Common myeloid progenitor, CD34-positive (primary cell): Measurements from ENCODE around the gene TMEM116.

Source experiments
- CTCF ChIA-PET: fragments of 350-600 bp; sonication (Branson Sonifier 250); formaldehyde crosslinking; loops from one replicate; lab custom pipeline; 2021; ENCODE audit warnings: antibody characterized with exemption; lab: Charles Lee
- POLR2A ChIA-PET: fragments of 350-600 bp; sonication (Branson Sonifier 250); formaldehyde crosslinking; loops from one replicate; lab custom pipeline; 2021; ENCODE audit warnings: antibody characterized with exemption; lab: Charles Lee
- DNase-seq, 3 donors: peaks; one replicate each; pipeline versions ENCODE4 v3.0.0 to v3.0.0-alpha.2; 2013
- H3K27ac ChIP-seq, 2 experiments: 1 replicate in 1 of 2; 2 replicates in 1 of 2; pipeline ENCODE4 v1.7.0; 2013; ENCODE audit warnings: inconsistent platforms in 2 of 2, low read length in 2 of 2, mild to moderate bottlenecking in 2 of 2, low read depth in 1 of 2, moderate library complexity in 1 of 2; ENCODE audit not compliant: severe bottlenecking in 2 of 2, insufficient read depth in 1 of 2, poor library complexity in 1 of 2
- H3K27me3 ChIP-seq, 5 experiments: replicated peaks in 2 of 5; 1 replicate in 3 of 5; 2 replicates in 2 of 5; pipeline versions ENCODE4 v1.6.1 to v1.7.0; 2013; ENCODE audit warnings: low read length in 4 of 5, mild to moderate bottlenecking in 2 of 5, moderate library complexity in 2 of 5, inconsistent platforms in 1 of 5; ENCODE audit not compliant: insufficient read depth in 5 of 5, control insufficient read depth in 4 of 5
- H3K36me3 ChIP-seq, 4 experiments: 1 replicate in 2 of 4; 2 replicates in 2 of 4; pipeline versions ENCODE4 v1.6.1 to v1.7.0; 2013; ENCODE audit warnings: low read length in 3 of 4, control low read depth in 1 of 4, mild to moderate bottlenecking in 1 of 4; ENCODE audit not compliant: control insufficient read depth in 4 of 4, insufficient read depth in 4 of 4
- H3K4me1 ChIP-seq, 4 experiments: 1 replicate in 3 of 4; 2 replicates in 1 of 4; pipeline versions ENCODE4 v1.6.1 to v1.7.1; 2013; ENCODE audit warnings: low read length in 3 of 4, mild to moderate bottlenecking in 3 of 4, control low read depth in 1 of 4, inconsistent platforms in 1 of 4, moderate library complexity in 1 of 4; ENCODE audit not compliant: control insufficient read depth in 4 of 4, insufficient read depth in 4 of 4; ENCODE audit errors: control extremely low read depth in 1 of 4
- H3K4me3 ChIP-seq, 7 experiments: 1 replicate in 4 of 7; 2 replicates in 3 of 7; pipeline versions ENCODE4 v1.5.1 to v1.7.0; 2013; ENCODE audit warnings: mild to moderate bottlenecking in 7 of 7, low read length in 6 of 7, moderate library complexity in 6 of 7, inconsistent platforms in 2 of 7, low read depth in 2 of 7, control low read depth in 1 of 7; ENCODE audit not compliant: insufficient read depth in 4 of 7, control insufficient read depth in 1 of 7; ENCODE audit errors: extremely low read depth in 1 of 7
- H3K9me3 ChIP-seq, 5 experiments: 1 replicate in 4 of 5; 2 replicates in 1 of 5; pipeline versions ENCODE4 v1.6.1 to v1.7.1; 2013; ENCODE audit warnings: low read length in 4 of 5, mild to moderate bottlenecking in 2 of 5, inconsistent platforms in 1 of 5, low read depth in 1 of 5, moderate library complexity in 1 of 5; ENCODE audit not compliant: control insufficient read depth in 4 of 5, insufficient read depth in 2 of 5; ENCODE audit errors: control extremely low read depth in 1 of 5
- WGBS: methylation state at CpG from one replicate; pipeline ENCODE4 v1.1.5; 2013; ENCODE audit not compliant: insufficient coverage; 5-methylcytosine and 5-hydroxymethylcytosine counted together

The TMEM116 gene

GRCh38 chr12:111981987-111982386 is 31.0 kb downstream of the TMEM116 start:
- H3K27me3 ChIP-seq = no peaks in the 10 kb centered on the region
- DNase-seq = no peak
- no peaks in the 10 kb centered on the region for H3K9me3 ChIP-seq
- no peak overlapping the region for H3K4me3 ChIP-seq
- 100% methylated on average over 1 of the region's 2 CpGs for WGBS
- ChIA-PET POLR2A (no interaction called here), CTCF (no interaction called here)
- H3K36me3 ChIP-seq = no peaks in the 10 kb centered on the region
- H3K4me1 ChIP-seq = no peaks in the 10 kb centered on the region
- H3K27ac ChIP-seq = no peak overlapping the region

- DNase-seq = no peak
- ChIA-PET CTCF (interaction anchor here (1.3 kb wide), 1 partner anchor 44 kb away, joined by 3 read pairs; no protein-coding TSS in a partner anchor), POLR2A (no interaction called here)
- Histone ChIP-seq H3K9me3 (no peaks in the 10 kb centered on the region), H3K4me3 (no peak overlapping the region), H3K27ac (no peak overlapping the region), H3K36me3 (no peaks in the 10 kb centered on the region), H3K4me1 (no peaks in the 10 kb centered on the region), H3K27me3 (no peaks in the 10 kb centered on the region)
- 100% methylated on average over 2 of the region's 5 CpGs for WGBS
These were observed 32.4 kb downstream of the TMEM116 start for GRCh38 chr12:111980598-111980997.

GRCh38 chr12:111978545-111978944 is 34.4 kb downstream of the TMEM116 start:
- DNase-seq = peak in 2 of 3 donors; percentile 7 to 32
- no peak overlapping the region for H3K27ac ChIP-seq
- H3K4me1 ChIP-seq = no peaks in the 10 kb centered on the region
- ChIA-PET CTCF (no interaction called here), POLR2A (no interaction called here)
- no peak overlapping the region for H3K4me3 ChIP-seq
- no peaks in the 10 kb centered on the region for H3K27me3 ChIP-seq
- H3K9me3 ChIP-seq = no peaks in the 10 kb centered on the region
- H3K36me3 ChIP-seq = no peaks in the 10 kb centered on the region

GRCh38 chr12:111976860-111977259 is 36.1 kb downstream of the TMEM116 start:
- Histone ChIP-seq H3K9me3 (peaks cover 0 to 5% (median 0%) of the 10 kb centered on the region in 5 experiments), H3K36me3 (no peaks in the 10 kb centered on the region), H3K4me1 (no peaks in the 10 kb centered on the region), H3K27me3 (no peaks in the 10 kb centered on the region), H3K27ac (no peak overlapping the region), H3K4me3 (no peak overlapping the region)
- CTCF ChIA-PET = no interaction called here
- POLR2A ChIA-PET = interaction anchor here (0.9 kb wide), 1 partner anchor 38 kb away, joined by 3 read pairs; no protein-coding TSS in a partner anchor
- DNase-seq = no peak

- H3K4me3 ChIP-seq = no peak overlapping the region
- H3K27me3 ChIP-seq = no peaks in the 10 kb centered on the region
- H3K9me3 ChIP-seq = peaks cover 0 to 11% (median 0%) of the 10 kb centered on the region in 5 experiments
- 100% methylated on average over 5 of the region's 6 CpGs for WGBS
- no peaks in the 10 kb centered on the region for H3K36me3 ChIP-seq
- no peak overlapping the region for H3K27ac ChIP-seq
- no peaks in the 10 kb centered on the region for H3K4me1 ChIP-seq
- ChIA-PET POLR2A (interaction anchor here (0.9 kb wide), 1 partner anchor 38 kb away, joined by 3 read pairs; no protein-coding TSS in a partner anchor), CTCF (no interaction called here)
- DNase-seq = no peak
These were observed 36.7 kb downstream of the TMEM116 start for GRCh38 chr12:111976291-111976690.

- ChIA-PET POLR2A (no interaction called here), CTCF (no interaction called here)
- H3K36me3 ChIP-seq = no peaks in the 10 kb centered on the region
- H3K27ac ChIP-seq = peak overlapping the region in 1 of 2 experiments; percentile 49
- H3K4me1 ChIP-seq = no peaks in the 10 kb centered on the region
- H3K4me3 ChIP-seq = no peak overlapping the region
- H3K9me3 ChIP-seq = peaks cover 0 to 14% (median under 1%) of the 10 kb centered on the region in 5 experiments
- no peak for DNase-seq
- no peaks in the 10 kb centered on the region for H3K27me3 ChIP-seq
- 100% methylated on average over 3 of the region's 5 CpGs for WGBS
These were observed 37.6 kb downstream of the TMEM116 start for GRCh38 chr12:111975161-111975931.

- Histone ChIP-seq H3K4me1 (no peaks in the 10 kb centered on the region), H3K27ac (no peak overlapping the region), H3K36me3 (no peaks in the 10 kb centered on the region), H3K9me3 (peaks cover 0 to 17% (median 4%) of the 10 kb centered on the region in 5 experiments), H3K4me3 (no peak overlapping the region), H3K27me3 (no peaks in the 10 kb centered on the region)
- ChIA-PET CTCF (interaction anchor here (1.0 kb wide), 1 partner anchor 42 kb away, joined by 3 read pairs; the partner anchor contains the start of gene ERP29), POLR2A (no interaction called here)
- DNase-seq = no peak
These were observed 41.2 kb downstream of the TMEM116 start for GRCh38 chr12:111971800-111972199.
